GM23248 (cell line): Measurements from ENCODE around the gene ANTXRL. TPM values are rescaled to one million over a fixed set of nuclear protein-coding genes. Genes with fewer than 3 reads are reported as not detected.
"Not testable (repeated sequence)": the region's sequence is repeated elsewhere in the genome, so short reads cannot be mapped to it uniquely, and the experiment has no call there.

Source experiments
- DNase-seq: peaks from one replicate; pipeline ENCODE4 v3.0.0-alpha.2; 2015
- H2AFZ ChIP-seq: fragments of 200-600 bp; sonication (generic); 2 replicates; pipeline ENCODE4 v1.6.1; 2016; ENCODE audit warnings: antibody characterized with exemption
- H3F3A ChIP-seq: fragments of 200-600 bp; sonication (generic); 2 replicates; pipeline ENCODE4 v1.6.1; 2016; ENCODE audit warnings: mild to moderate bottlenecking, antibody characterized with exemption, mixed run types; ENCODE audit not compliant: insufficient read depth
- H3K27ac ChIP-seq: fragments of 200-600 bp; sonication (generic); 2 replicates; pipeline ENCODE4 v1.5.1; 2016; ENCODE audit warnings: mild to moderate bottlenecking
- H3K27me3 ChIP-seq: fragments of 200-600 bp; sonication (generic); replicated peaks from 2 replicates; pipeline ENCODE4 v1.6.1; 2016; ENCODE audit warnings: mild to moderate bottlenecking; ENCODE audit not compliant: insufficient read depth
- H3K36me3 ChIP-seq: fragments of 200-600 bp; sonication (generic); 2 replicates; pipeline ENCODE4 v1.6.1; 2016; ENCODE audit warnings: low read depth, mild to moderate bottlenecking
- H3K4me1 ChIP-seq: fragments of 200-600 bp; sonication (generic); 2 replicates; pipeline ENCODE4 v1.6.1; 2016; ENCODE audit warnings: mild to moderate bottlenecking; ENCODE audit not compliant: insufficient read depth
- H3K4me2 ChIP-seq: fragments of 200-600 bp; sonication (generic); one replicate; pipeline ENCODE4 v1.6.1; 2016; ENCODE audit warnings: mild to moderate bottlenecking; ENCODE audit not compliant: unreplicated experiment
- H3K4me3 ChIP-seq: fragments of 200-600 bp; sonication (generic); 2 replicates; pipeline ENCODE4 v1.5.1; 2016; ENCODE audit warnings: mild to moderate bottlenecking
- H3K79me2 ChIP-seq: fragments of 200-600 bp; sonication (generic); 2 replicates; pipeline ENCODE4 v1.6.1; 2016; ENCODE audit warnings: mild to moderate bottlenecking; ENCODE audit not compliant: insufficient read depth
- H3K9ac ChIP-seq: fragments of 200-600 bp; sonication (generic); 2 replicates; pipeline ENCODE4 v1.6.1; 2016; ENCODE audit warnings: mild to moderate bottlenecking
- H3K9me2 ChIP-seq: fragments of 200-600 bp; sonication (generic); 2 replicates; pipeline ENCODE4 v1.6.1; 2016; ENCODE audit warnings: mixed run types, mild to moderate bottlenecking, moderate library complexity; ENCODE audit not compliant: insufficient read depth
- H3K9me3 ChIP-seq: fragments of 200-600 bp; sonication (generic); one replicate; pipeline ENCODE4 v1.6.1; 2017; ENCODE audit warnings: low read depth
- H4K20me1 ChIP-seq: fragments of 200-600 bp; sonication (generic); 2 replicates; pipeline ENCODE4 v1.6.0; 2016; ENCODE audit not compliant: insufficient read depth
- EZH2 ChIP-seq: fragments of 200-600 bp; sonication (generic); IDR thresholded peaks from 2 replicates; pipeline ENCODE4 v1.6.1; 2018; ENCODE audit warnings: antibody characterized with exemption, mild to moderate bottlenecking; ENCODE audit not compliant: insufficient read depth, poor library complexity, severe bottlenecking
- EZH2phosphoT487 ChIP-seq: fragments of 200-600 bp; sonication (generic); IDR thresholded peaks from 2 replicates; pipeline ENCODE4 v1.6.1; 2018; ENCODE audit warnings: antibody characterized with exemption, moderate library complexity, mild to moderate bottlenecking, low read depth; ENCODE audit not compliant: insufficient read depth
- WGBS, 2 experiments: methylation state at CpG; one replicate each; pipeline ENCODE4 v1.1.6; 2015 to 2017; ENCODE audit warnings: low lambda C conversion rate in 2 of 2, low coverage in 1 of 2; ENCODE audit errors: missing lambda C conversion rate in 2 of 2; 5-methylcytosine and 5-hydroxymethylcytosine counted together
- in situ Hi-C: fragments of 300-500 bp; cut with MboI; formaldehyde crosslinking; loops from 2 replicates; pipeline ENCODE4 v1.15.0; 2020
- polyA plus RNA-seq: library from polyadenylated mRNA; unstranded; fragments of >200 nt; fragmentation: Nextera tagmentation; extraction: Ambion mirVana; gene quantifications from 2 replicates; pipeline ENCODE4 v1.2.1, GENCODE V29; 2016
- total RNA-seq: library from RNA; depleted of rRNA; stranded (reverse); fragments of >200 nt; shearing (Covaris generic); gene quantifications from 2 replicates; pipeline ENCODE4 v1.2.3, GENCODE V29; 2014

ANTXRL gene
- total and polyA plus RNA-seq, 2 experiments from 2014 or later, result not detected

DNA sequence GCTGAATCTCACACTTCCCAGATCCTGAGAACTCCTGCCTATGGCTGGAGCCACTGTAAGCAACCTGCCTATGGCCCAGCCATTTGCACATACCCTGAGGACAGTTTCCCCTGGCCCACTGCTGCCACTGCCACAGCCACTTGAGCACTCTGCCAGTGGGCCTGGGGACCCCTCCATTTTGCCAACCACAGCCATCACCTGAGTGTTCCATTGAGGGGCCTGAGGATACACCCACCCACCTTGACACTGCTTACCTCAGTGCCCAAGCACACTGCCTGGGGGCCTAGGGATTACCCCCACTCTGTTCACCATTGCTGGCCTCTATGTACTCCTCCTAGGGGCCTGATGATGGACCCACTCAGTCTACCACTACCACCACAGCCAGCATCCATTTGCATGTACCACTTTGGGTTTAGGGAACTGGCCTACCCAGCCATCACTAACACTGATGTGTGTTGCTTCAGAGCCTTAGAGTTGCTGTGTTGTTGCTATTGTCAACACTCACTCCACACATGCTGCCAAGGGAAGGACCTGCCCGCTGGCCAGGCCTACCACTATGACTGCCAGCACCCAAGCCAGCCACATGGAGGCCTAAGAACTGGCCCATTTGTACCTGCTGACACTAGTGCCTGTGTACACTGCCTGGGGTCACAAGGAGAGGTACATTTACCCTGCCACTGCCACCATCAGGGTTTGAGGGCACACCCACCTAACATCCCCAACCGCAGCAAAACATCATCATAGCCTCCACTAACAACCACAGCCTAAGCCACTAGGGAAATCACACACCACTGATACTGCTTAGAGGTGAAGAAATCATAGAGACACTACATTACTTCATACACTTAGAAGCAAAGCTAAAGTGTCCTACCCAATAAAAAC lies 45.9 kb upstream of the ANTXRL start:
- in situ Hi-C loops, result no loop called here
- no peaks in the 10 kb centered on the region for H3K9me3 ChIP-seq
- 63 to 64% methylated on average over 2 of the region's 2 CpGs for WGBS, 2 experiments
- TF ChIP-seq EZH2phosphoT487 (no peak), EZH2 (no peak)
- no peaks in the 10 kb centered on the region for H3K79me2 ChIP-seq
- H3K9me2 ChIP-seq, result no peaks in the 10 kb centered on the region
- H3K27me3 ChIP-seq, result no peaks in the 10 kb centered on the region
- no peak overlapping the region for H3K27ac ChIP-seq
- H2AFZ ChIP-seq, result no peak overlapping the region
- H3K9ac ChIP-seq, result no peak overlapping the region
- no peaks in the 10 kb centered on the region for H3F3A ChIP-seq
- no peak overlapping the region for H3K4me3 ChIP-seq
- DNase-seq, result no peak
- H3K4me2 ChIP-seq, result no peak overlapping the region
- H3K4me1 ChIP-seq, result peaks cover 11% of the 10 kb centered on the region
- H3K36me3 ChIP-seq, result no peaks in the 10 kb centered on the region
- no peaks in the 10 kb centered on the region for H4K20me1 ChIP-seq

DNA sequence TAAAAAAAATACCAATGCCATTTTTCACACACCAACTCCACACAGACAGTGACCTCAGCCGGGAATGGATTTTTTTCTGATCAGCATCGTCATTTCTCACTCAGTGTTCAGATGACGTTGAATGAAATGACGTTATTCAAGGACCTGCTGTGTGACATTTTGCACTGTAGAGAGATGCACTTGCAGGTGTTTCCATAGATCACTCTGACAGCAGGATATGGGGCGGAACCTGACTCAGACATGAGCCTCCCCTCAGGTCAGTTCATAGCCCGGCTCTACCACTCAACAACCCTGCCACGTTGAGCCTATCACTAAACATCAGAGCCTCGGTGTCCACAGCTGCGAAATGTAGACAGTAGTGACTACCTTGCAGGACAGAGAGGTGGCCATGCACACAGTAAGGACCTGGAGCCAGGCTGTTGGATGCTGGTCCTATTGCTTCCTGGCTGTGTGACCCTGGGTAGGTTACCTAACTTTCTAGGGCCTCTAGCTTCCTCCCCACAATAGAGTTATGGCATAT lies 41.4 kb upstream of the ANTXRL start:
- no peaks in the 10 kb centered on the region for H3K79me2 ChIP-seq
- H4K20me1 ChIP-seq, result no peaks in the 10 kb centered on the region
- H3K27me3 ChIP-seq, result no peaks in the 10 kb centered on the region
- DNase-seq, result no peak
- no peaks in the 10 kb centered on the region for H3F3A ChIP-seq
- WGBS, 2 experiments, result 74 to 76% methylated on average over 9 of the region's 9 CpGs
- in situ Hi-C loops, result no loop called here
- H3K27ac ChIP-seq, result no peak overlapping the region
- TF ChIP-seq EZH2, result no peak
- H3K36me3 ChIP-seq, result no peaks in the 10 kb centered on the region
- no peak overlapping the region for H3K4me3 ChIP-seq
- no peaks in the 10 kb centered on the region for H3K9me3 ChIP-seq
- no peaks in the 10 kb centered on the region for H3K4me1 ChIP-seq
- no peak overlapping the region for H3K4me2 ChIP-seq
- H3K9ac ChIP-seq, result no peak overlapping the region
- no peak overlapping the region for H2AFZ ChIP-seq
- no peaks in the 10 kb centered on the region for H3K9me2 ChIP-seq

DNA sequence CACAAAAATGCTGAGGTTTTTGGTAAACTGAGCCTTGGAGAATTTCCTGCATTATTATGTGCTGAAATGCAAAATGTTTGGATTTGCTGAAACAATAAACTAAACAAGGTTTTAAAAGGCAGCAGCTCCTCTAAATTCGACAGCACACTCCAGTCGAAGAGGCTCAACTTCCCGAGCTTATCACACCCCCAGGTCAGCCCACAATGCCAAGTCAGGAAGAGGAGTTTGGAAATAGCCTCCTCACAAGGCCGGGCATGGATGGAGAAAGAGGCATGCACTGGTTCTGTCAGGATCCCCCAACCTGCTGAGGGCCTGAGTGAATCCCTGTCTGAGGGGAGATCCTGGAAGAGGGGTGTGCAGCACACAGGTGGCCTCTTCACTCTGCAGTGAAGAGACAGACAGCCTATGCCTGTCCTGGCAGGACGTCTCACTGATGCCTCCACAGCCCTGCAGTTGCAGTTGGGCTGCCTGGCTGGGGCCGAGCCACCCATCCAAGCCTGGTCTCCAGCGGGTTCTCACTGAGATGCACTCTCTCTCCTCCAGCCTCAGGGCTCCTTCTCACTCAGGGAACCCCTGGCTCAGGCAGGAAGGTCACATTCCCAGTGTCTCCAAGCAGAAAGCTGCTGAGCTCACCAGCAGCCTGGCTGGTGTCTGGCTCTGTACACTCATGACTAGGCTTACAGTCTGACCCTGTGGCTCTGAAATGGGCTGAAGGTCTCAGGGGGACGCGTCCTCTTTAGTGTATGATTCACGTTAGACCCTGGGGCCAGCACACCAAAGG lies 40.2 kb upstream of the ANTXRL start:
- WGBS, 2 experiments, result 64 to 74% methylated on average over 9 to 10 of the region's 10 CpGs

DNA sequence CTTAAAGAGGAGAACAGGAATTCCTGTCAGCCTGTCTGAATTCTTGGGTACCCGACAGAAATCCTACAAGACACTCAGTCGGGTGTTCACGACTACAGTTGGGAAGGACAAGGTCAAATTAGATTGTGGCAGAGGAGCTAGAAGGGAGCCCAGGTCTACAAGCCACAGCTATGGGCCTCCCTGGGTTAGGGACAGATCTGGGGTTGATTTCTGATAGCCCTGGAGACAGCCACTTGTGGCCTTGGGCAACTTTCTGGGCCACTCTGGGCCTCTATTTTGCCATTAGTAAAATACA lies 39.7 kb upstream of the ANTXRL start:
- TF ChIP-seq EZH2phosphoT487, result no peak
- TF ChIP-seq EZH2, result no peak
- Histone ChIP-seq H4K20me1 (no peaks in the 10 kb centered on the region), H3K36me3 (no peaks in the 10 kb centered on the region), H3K4me3 (no peak overlapping the region), H3K4me1 (no peaks in the 10 kb centered on the region), H3K9me2 (no peaks in the 10 kb centered on the region), H2AFZ (no peak overlapping the region), H3F3A (no peaks in the 10 kb centered on the region), H3K4me2 (no peak overlapping the region), H3K27me3 (no peaks in the 10 kb centered on the region), H3K9me3 (no peaks in the 10 kb centered on the region), H3K79me2 (no peaks in the 10 kb centered on the region), H3K9ac (no peak overlapping the region), H3K27ac (no peak overlapping the region)
- WGBS, 2 experiments, result 80 to 81% methylated on average over 3 of the region's 3 CpGs
- no peak for DNase-seq
- in situ Hi-C loops, result no loop called here

More for the DNA sequence above, 40.2 kb upstream of the ANTXRL start:
- H3K9me2 ChIP-seq, in situ Hi-C loops, H3K4me3 ChIP-seq, H3K9ac ChIP-seq, H3F3A ChIP-seq, H3K27me3 ChIP-seq, H3K79me2 ChIP-seq, H3K9me3 ChIP-seq, H3K4me2 ChIP-seq, H3K27ac ChIP-seq, H3K36me3 ChIP-seq, DNase-seq, H4K20me1 ChIP-seq, H2AFZ ChIP-seq, H3K4me1 ChIP-seq: not testable (repeated sequence)
